Fibroblast of mammary gland (primary cell): Measurements from ENCODE around the gene FGD6.

ENCODE experiments used
- DNase-seq: peaks from one replicate; pipeline ENCODE4 v3.0.0-alpha.2; 2010; ENCODE audit warnings: low read depth
- H3K4me3 ChIP-seq: 2 replicates; pipeline ENCODE4 v1.5.1; 2011; ENCODE audit warnings: low read depth, mild to moderate bottlenecking, low read length, moderate library complexity; ENCODE audit not compliant: control insufficient read depth
- TF ChIP-seq, protein P1 (sequence below): conservative IDR thresholded peaks from 2 replicates; pipeline ENCODE4 v1.5.1; 2011; ENCODE audit warnings: low read depth, low read length, inconsistent platforms; ENCODE audit not compliant: control insufficient read depth, insufficient read depth

The FGD6 gene

DNA sequence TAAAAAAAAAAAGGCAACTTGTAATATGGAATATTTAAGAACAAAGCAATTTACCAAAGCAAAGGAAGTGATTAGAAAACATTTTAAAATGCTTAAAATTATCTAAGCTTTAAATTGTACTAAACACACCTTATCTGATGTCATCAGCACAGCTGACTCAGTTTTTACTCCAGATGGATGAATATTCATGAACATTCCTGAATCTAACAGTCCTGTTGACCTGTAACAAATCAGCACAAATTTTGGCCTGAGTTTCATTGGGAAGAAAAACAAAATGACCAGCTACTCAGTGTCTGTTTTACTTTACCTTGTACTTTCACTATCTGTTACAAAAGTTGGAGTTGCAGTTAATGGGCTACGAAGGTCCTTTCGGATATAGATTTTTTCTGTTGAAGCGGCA, 159.8 kb downstream of the FGD6 start:
- no peak for DNase-seq
- no peak overlapping the region for H3K4me3 ChIP-seq
- TF ChIP-seq, protein P1, sequence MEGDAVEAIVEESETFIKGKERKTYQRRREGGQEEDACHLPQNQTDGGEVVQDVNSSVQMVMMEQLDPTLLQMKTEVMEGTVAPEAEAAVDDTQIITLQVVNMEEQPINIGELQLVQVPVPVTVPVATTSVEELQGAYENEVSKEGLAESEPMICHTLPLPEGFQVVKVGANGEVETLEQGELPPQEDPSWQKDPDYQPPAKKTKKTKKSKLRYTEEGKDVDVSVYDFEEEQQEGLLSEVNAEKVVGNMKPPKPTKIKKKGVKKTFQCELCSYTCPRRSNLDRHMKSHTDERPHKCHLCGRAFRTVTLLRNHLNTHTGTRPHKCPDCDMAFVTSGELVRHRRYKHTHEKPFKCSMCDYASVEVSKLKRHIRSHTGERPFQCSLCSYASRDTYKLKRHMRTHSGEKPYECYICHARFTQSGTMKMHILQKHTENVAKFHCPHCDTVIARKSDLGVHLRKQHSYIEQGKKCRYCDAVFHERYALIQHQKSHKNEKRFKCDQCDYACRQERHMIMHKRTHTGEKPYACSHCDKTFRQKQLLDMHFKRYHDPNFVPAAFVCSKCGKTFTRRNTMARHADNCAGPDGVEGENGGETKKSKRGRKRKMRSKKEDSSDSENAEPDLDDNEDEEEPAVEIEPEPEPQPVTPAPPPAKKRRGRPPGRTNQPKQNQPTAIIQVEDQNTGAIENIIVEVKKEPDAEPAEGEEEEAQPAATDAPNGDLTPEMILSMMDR = no peak

DNA sequence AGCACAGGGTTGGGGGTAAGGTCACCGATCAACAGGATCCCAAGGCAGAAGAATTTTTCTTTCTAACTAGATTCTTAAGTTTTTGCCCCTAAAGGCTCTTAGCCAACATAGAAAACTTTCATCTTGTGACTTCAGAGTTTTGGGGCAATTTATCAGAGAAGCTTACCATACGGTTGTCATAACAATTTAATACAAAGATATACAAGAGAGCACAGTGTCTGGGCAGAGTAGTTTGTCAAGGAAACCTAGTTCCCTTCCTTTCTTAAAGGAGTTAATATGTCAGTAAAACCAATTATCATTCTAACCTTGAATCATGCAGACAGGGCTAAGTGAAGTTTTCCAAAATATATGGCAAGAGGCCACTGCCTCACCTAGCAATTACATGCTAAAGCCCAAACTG, 162.2 kb downstream of the FGD6 start:
- TF ChIP-seq, protein P1 = no peak
- no peak overlapping the region for H3K4me3 ChIP-seq
- no peak for DNase-seq

DNA sequence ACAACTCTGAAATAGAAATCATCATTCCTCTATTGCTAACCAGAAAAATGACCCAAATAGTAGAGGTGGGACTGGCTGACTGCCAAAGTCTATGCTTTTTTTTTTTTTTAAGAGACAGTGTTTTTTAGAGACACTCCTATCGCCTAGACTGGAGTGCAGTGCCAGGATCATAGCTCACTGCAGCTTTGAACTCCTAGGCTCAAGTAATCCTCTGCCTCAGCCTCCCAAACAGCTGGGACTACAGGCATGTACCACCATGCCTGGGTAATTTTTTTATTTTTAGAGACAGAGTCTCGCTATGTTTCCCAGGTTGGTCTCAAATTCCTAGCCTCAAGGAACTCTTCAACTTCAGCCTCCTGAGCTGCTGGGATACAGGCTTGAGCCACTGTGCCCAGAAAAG, 163.1 kb downstream of the FGD6 start:
- H3K4me3 ChIP-seq = no peak overlapping the region
- TF ChIP-seq, protein P1 = no peak
- DNase-seq = no peak

DNA sequence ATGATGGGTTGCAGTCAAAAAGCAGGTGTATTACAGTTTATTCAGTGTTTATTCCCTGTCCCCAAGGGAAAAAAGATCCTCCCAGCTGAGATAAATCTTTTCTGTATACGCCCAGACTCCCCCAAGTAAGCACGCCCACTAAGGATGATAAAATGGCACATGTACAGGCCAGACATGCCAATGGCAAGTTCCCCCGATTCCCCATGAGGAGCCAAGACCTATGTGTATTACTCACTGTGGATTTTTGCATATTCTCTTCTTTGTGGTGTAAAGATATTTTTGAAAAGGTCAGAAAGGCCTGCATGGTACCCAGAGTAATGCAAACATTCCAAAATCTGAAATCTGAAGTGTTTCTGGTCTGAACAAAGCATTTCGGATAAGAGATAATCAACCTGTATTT, 166.0 kb downstream of the FGD6 start:
- TF ChIP-seq, protein P1 = no peak
- H3K4me3 ChIP-seq = no peak overlapping the region

DNA sequence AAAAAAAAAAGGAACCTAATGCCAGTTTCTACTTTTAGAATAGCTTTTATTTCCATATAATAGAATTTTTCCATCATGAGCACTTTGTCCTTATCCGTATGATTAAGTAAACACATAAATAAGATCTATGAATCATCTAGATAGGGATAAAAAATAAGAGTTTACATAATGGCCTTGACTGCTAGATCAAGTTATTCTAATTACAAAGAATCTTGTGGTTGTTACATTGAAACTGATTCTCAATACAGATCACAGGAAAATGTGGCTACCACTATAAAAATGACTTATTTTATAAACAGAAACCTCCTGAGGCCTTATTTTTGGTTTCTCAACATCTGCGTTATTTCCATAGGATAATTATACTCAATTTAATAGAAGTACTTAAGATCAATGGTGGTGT, 179.4 kb downstream of the FGD6 start:
- DNase-seq = no peak
- TF ChIP-seq, protein P1 = no peak
- no peak overlapping the region for H3K4me3 ChIP-seq

More for the DNA sequence above, 166.0 kb downstream of the FGD6 start:
- DNase-seq = peak; percentile 5

DNA sequence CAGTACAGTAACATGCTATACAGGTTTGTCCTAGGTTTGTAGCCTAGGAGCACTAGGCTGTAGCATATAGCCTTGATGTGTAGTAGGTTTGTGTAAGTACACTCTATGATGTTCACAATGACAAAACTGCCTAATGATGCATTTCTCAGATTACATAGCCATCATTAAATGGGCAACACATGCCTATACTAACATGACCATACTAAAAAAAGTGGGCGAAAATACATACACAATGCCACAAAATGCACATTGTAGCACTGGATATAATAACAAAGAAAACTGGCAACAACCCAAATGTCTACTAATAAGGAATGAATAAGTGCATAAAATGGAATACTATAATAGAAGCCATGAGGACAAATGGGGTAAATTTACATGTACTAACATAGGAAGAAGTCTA, 182.5 kb downstream of the FGD6 start:
- TF ChIP-seq, protein P1 = no peak
- no peak overlapping the region for H3K4me3 ChIP-seq

More for the DNA sequence above, 182.5 kb downstream of the FGD6 start:
- no peak for DNase-seq
